Ovary (tissue), 3 donors: ENCODE measurements around the gene IGFL4.

ENCODE experiments used
- POLR2A ChIP-seq: fragments of 450-650 bp; IDR thresholded peaks from one replicate; pipeline ENCODE4 v1.6.1; 2017; ENCODE audit warnings: antibody characterized with exemption, mild to moderate bottlenecking, moderate library complexity
- TF ChIP-seq, protein P1 (sequence below), 3 donors: fragments of 450-650 bp in 2 of 3; fragments of 200-600 bp in 1 of 3; IDR thresholded peaks; one replicate each; pipeline versions ENCODE4 v1.5.1 to v1.8.0; 2016 to 2022; ENCODE audit warnings: antibody characterized with exemption in 3 of 3, mild to moderate bottlenecking in 1 of 3
- donor health status: DM: no; HTN: no; CAD: no.

DNA sequence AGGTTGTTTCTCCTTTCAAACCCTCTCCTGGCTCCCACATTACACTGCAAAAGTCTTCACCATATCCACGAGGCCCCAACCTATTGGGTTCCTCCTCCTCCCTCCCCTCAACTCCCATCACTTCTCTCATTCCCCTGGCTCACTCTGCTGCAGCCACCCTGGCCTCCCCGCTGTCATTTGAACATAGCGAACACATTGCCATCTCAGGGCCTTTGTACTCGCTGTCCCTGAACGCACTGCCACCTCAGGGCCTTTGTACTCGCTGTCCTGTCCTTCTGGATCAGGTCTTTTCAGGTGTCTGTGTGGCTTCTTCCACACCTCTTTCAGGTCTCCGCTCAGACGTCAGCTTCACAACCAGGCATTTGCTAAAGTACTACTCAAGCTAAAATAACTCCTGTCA, 43.9 kb downstream of the IGFL4 start:
- no peak for TF ChIP-seq POLR2A
- TF ChIP-seq, protein P1, sequence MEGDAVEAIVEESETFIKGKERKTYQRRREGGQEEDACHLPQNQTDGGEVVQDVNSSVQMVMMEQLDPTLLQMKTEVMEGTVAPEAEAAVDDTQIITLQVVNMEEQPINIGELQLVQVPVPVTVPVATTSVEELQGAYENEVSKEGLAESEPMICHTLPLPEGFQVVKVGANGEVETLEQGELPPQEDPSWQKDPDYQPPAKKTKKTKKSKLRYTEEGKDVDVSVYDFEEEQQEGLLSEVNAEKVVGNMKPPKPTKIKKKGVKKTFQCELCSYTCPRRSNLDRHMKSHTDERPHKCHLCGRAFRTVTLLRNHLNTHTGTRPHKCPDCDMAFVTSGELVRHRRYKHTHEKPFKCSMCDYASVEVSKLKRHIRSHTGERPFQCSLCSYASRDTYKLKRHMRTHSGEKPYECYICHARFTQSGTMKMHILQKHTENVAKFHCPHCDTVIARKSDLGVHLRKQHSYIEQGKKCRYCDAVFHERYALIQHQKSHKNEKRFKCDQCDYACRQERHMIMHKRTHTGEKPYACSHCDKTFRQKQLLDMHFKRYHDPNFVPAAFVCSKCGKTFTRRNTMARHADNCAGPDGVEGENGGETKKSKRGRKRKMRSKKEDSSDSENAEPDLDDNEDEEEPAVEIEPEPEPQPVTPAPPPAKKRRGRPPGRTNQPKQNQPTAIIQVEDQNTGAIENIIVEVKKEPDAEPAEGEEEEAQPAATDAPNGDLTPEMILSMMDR (IDR thresholded peaks at IDR 0.05) = no peak
